Tibial artery (tissue), 4 donors: ENCODE data around the gene TEX10.

Source experiments
- DNase-seq, 2 donors: peaks; one replicate each; pipeline ENCODE4 v3.0.0-alpha.2; 2019
- H3K27ac ChIP-seq, 2 donors: fragments of 200-600 bp; sonication (generic) in 1 of 2; 1 replicate in 1 of 2; 2 replicates in 1 of 2; pipeline ENCODE4 v1.5.1; 2018 to 2019; ENCODE audit warnings: mild to moderate bottlenecking in 1 of 2
- H3K27me3 ChIP-seq, 2 donors: fragments of 200-600 bp; sonication (generic) in 1 of 2; one replicate each; pipeline versions ENCODE4 v1.5.1 to v1.6.0; 2016 to 2019
- H3K36me3 ChIP-seq, 3 donors: fragments of 200-600 bp; sonication (generic) in 2 of 3; one replicate each; pipeline ENCODE4 v1.5.1; 2016 to 2019; ENCODE audit warnings: mild to moderate bottlenecking in 2 of 3
- H3K4me1 ChIP-seq, 4 donors: fragments of 200-600 bp; sonication (generic) in 2 of 4; 1 replicate in 3 of 4; 2 replicates in 1 of 4; pipeline ENCODE4 v1.5.1; 2016 to 2019
- H3K4me3 ChIP-seq, 2 donors: fragments of 200-600 bp; sonication (generic) in 1 of 2; 1 replicate in 1 of 2; 2 replicates in 1 of 2; pipeline ENCODE4 v1.5.1; 2018 to 2019; ENCODE audit warnings: mild to moderate bottlenecking in 2 of 2
- H3K9me3 ChIP-seq, 3 donors: fragments of 200-600 bp; sonication (generic) in 1 of 3; one replicate each; pipeline ENCODE4 v1.5.1; 2016 to 2019
- intact Hi-C: fragments of 100-400 bp; cut with DNase I; formaldehyde crosslinking; loops from one replicate; pipeline ENCODE4 v1.15.0; 2023; ENCODE audit warnings: low total_unique reads
- TF ChIP-seq, protein P1 (sequence below), 2 experiments: fragments of 200-600 bp in 1 of 2; fragments of 450-650 bp in 1 of 2; IDR thresholded peaks; one replicate each; pipeline ENCODE4 v1.5.1; 2017 to 2019; ENCODE audit warnings: antibody characterized with exemption in 2 of 2, mild to moderate bottlenecking in 1 of 2, moderate library complexity in 1 of 2

The TEX10 gene

DNA sequence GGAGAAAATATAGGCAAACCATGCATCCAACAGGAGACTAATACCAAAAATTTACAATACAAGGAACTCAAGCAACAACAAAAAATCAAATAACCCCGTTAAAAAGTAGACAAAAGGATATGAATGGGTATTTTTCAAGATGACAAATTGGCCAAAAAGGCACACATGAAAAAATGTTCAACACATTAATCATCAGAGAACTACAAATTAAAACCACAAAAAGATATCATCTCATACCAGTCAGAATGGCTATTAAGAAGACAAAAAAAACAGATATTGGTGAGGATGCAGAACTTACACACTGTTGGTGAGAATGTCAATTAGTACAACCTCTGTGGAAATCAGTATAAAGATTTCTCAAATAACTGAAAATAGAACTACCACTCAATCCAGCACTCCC, 35.0 kb downstream of the TEX10 start:
- TF ChIP-seq, protein P1, sequence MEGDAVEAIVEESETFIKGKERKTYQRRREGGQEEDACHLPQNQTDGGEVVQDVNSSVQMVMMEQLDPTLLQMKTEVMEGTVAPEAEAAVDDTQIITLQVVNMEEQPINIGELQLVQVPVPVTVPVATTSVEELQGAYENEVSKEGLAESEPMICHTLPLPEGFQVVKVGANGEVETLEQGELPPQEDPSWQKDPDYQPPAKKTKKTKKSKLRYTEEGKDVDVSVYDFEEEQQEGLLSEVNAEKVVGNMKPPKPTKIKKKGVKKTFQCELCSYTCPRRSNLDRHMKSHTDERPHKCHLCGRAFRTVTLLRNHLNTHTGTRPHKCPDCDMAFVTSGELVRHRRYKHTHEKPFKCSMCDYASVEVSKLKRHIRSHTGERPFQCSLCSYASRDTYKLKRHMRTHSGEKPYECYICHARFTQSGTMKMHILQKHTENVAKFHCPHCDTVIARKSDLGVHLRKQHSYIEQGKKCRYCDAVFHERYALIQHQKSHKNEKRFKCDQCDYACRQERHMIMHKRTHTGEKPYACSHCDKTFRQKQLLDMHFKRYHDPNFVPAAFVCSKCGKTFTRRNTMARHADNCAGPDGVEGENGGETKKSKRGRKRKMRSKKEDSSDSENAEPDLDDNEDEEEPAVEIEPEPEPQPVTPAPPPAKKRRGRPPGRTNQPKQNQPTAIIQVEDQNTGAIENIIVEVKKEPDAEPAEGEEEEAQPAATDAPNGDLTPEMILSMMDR (IDR thresholded peaks at IDR 0.05), result no peak
- no peak overlapping the region for H3K4me3 ChIP-seq
- DNase-seq, result no peak
- no peak overlapping the region for H3K27ac ChIP-seq
- H3K36me3 ChIP-seq, result peaks cover 6 to 24% (median 12%) of the 10 kb centered on the region in 3 donors
- peaks cover 0 to 5% (median 0%) of the 10 kb centered on the region in 4 donors for H3K4me1 ChIP-seq
- intact Hi-C loops, result no loop called here
- no peaks in the 10 kb centered on the region for H3K9me3 ChIP-seq
- H3K27me3 ChIP-seq, result no peaks in the 10 kb centered on the region

DNA sequence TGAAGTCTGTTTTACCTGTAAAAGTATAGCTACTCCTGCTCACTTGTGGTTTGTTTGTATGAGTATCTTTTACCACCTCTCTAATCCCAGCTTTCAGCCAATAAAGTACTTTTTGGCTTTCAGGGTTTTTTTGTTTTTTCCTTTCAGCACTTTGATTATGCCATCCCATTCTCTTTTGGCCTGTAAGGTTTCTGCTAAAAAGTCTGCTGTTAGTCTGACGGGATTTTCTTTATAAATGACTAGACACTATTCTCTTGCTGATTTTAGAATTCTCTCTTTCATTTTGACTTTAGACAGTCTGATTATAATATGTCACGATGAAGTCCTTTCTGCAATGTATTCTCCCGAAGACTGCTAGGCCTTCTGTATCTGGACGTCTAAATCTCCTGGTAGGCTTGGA, 37.2 kb downstream of the TEX10 start:
- Histone ChIP-seq H3K27ac (no peak overlapping the region), H3K36me3 (peaks cover 6 to 24% (median 12%) of the 10 kb centered on the region in 3 donors), H3K27me3 (no peaks in the 10 kb centered on the region), H3K9me3 (no peaks in the 10 kb centered on the region), H3K4me1 (peaks cover 0 to 5% (median 0%) of the 10 kb centered on the region in 4 donors), H3K4me3 (no peak overlapping the region)
- intact Hi-C loops, result no loop called here
- TF ChIP-seq, protein P1 (IDR thresholded peaks at IDR 0.05), result no peak
- DNase-seq, result no peak

DNA sequence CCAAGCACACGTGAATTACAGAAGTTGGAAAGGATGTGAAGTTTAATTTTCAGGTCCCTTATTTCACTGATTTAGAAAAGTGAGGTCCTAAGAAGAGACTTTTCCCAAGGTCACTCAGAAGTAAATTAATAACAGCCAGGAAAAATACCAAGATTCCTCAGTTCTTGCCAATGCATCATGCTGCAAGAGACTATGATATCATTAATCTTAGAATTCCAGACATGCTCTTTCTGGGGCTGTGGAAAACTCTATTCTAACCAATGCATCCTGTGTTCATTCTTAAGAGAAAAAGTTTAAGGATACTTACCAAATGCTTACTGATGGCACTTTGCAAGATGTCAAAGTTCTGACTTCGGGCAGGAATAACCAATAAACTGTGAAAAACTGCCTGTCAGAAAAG, 42.8 kb downstream of the TEX10 start:
- H3K9me3 ChIP-seq, result no peaks in the 10 kb centered on the region
- H3K27me3 ChIP-seq, result no peaks in the 10 kb centered on the region
- H3K4me3 ChIP-seq, result no peak overlapping the region
- TF ChIP-seq, protein P1 (IDR thresholded peaks at IDR 0.05), result no peak
- no peak for DNase-seq
- H3K36me3 ChIP-seq, result peaks cover 0 to 5% (median 0%) of the 10 kb centered on the region in 3 donors
- H3K27ac ChIP-seq, result no peak overlapping the region
- peaks cover 0 to 20% (median 0%) of the 10 kb centered on the region in 4 donors for H3K4me1 ChIP-seq
- intact Hi-C loops, result no loop called here

DNA sequence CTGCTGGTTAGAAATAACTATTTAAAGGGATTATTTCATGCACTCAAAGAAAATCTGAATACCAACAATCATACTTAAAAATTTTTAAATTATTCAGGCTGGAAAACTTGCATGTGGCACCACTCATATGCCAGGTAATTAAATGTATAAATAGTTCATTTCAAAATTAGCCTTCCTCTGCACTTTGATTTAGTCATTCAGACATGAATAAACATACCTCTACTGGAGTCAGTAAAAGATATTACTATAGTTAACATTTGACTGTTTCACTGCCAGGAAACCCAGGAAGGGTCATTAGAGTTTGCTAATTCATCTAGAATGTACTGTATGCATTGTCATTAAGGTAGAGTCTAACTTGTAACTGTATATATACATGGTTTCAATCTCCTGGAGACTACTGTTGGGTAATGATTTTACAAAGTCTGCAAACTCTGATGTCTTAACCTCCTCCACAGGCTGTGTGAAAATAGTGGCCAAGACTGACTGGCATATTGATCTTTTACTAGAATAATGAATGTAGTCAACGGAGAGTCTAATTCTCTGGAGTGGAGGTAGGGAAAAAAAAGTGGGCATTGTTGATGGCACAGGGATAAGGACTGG, 43.7 kb downstream of the TEX10 start:
- intact Hi-C loops, result no loop called here
- H3K4me3 ChIP-seq, result no peak overlapping the region

DNA sequence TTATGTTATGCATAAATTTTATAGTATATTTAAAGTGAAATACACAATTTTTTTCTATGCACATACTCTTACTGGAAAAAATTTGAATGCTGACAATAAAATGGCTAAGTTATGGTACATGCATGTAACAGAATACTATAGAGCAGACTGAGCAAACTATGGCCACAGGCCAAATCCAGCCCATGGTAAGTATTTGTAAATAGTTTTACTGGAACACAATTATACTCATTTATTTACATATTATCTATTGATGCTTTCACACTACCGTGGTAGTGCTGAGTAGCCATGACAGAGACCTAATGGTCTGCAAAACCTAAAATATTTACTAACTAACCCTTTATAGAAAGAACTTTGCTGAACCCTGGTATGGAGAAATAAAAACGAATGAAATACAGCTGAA, 45.7 kb downstream of the TEX10 start:
- intact Hi-C loops, result no loop called here
- TF ChIP-seq, protein P1 (IDR thresholded peaks at IDR 0.05), result no peak
- no peak for DNase-seq
- Histone ChIP-seq H3K27me3 (no peaks in the 10 kb centered on the region), H3K4me3 (no peak overlapping the region), H3K27ac (no peak overlapping the region), H3K36me3 (peaks cover 14 to 33% (median 23%) of the 10 kb centered on the region in 3 donors), H3K9me3 (no peaks in the 10 kb centered on the region), H3K4me1 (peaks cover 0 to 20% (median 0%) of the 10 kb centered on the region in 4 donors)

More for the DNA sequence above, 43.7 kb downstream of the TEX10 start:
- Histone ChIP-seq H3K27ac (no peak overlapping the region), H3K4me1 (peaks cover 0 to 20% (median 0%) of the 10 kb centered on the region in 4 donors), H3K36me3 (peaks cover 5 to 13% (median 7%) of the 10 kb centered on the region in 3 donors), H3K9me3 (no peaks in the 10 kb centered on the region), H3K27me3 (no peaks in the 10 kb centered on the region)
- no peak for DNase-seq
- TF ChIP-seq, protein P1 (IDR thresholded peaks at IDR 0.05), result no peak
